ENCODE measurements around the gene DHRSX.
"Not testable (repeated sequence)": the region's sequence is repeated elsewhere in the genome, so short reads cannot be mapped to it uniquely, and the experiment has no call there.

DHRSX gene

DNA sequence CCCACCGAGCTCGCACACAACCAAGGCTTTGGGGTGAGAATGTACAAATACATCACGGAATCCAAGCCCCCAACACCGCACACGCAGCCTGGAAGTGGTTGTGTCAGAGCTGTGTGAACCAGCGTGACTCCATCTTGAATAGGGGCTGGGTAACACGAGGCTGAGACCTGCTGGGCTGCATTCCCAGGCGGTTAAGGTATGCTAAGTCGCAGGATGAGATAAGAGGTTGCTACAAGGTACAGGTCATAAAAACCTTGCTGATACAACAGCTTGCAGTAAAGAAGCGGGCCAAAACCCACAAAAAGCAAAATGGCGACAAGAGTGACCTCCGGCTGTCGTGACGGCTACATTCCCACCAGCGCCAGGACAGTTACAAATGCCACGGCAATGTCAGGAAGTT, 258.4 kb downstream of the DHRSX start:
- no peak for DNase-seq

GRCh38 chrX:2241496-2241895, 259.3 kb downstream of the DHRSX start:
- not testable (repeated sequence) for DNase-seq

DNA sequence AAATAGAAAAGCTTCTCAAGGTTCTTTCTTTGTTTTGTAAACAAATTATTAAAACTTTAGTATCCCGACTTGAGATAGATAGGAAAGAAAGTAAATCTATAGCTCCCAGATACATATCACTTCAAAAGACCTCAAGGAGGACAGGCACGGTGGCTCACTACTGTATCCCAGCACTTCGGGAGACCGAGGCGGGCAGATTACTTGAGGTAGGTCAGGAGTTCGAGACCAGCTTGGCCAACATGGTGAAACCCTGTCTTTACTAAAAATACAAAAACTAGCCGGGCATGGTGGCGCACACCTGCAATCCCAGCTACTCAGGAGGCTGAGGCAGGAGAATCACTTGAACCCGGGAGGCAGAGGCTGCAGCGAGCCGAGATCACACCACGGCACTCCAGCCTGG, 260.0 kb downstream of the DHRSX start:
- not testable (repeated sequence) for DNase-seq

GRCh38 chrX:2237976-2238375, 262.8 kb downstream of the DHRSX start:
- no peak for DNase-seq

GRCh38 chrX:2231570-2232192, 269.1 kb downstream of the DHRSX start:
- no peak for DNase-seq

DNA sequence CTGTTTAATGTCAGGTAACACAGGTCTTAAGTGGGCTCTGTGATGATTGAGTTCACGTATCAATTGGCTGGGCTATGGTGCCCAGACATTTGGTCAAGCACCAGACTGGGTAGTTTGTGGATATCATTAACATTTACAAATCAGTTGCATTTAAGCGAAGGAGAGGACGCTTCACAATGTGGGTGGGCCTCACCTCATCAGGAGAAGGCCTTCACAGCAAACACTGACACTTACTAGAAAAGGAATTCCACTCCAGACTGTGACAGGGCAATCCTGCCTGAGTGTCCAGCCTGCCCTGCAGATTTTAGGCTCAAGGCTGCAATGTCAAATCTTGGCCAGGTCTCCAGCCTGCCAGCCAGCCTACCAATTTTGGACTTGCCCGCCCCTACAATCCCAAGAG, 270.3 kb downstream of the DHRSX start:
- no peak for DNase-seq

DNA sequence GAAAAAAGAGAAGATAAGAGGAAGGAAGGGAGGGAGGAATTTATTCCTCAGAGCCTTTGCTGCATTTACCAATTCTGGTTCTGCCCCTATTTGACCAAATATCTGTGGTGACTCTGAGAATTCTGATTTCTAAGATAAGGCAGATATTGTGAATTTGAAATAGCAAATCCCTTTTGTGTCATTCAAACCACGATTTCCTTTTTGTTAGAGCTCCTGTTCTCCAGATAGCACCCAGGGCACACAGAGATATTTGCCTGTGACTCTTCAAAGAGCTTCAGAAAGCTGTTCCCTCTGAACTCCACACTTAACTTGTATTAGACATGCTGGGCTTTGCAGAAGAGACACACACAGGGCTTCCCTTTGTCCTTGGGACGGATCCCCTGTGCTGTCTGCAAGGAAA, 272.2 kb downstream of the DHRSX start:
- DNase-seq, result no peak

DNA sequence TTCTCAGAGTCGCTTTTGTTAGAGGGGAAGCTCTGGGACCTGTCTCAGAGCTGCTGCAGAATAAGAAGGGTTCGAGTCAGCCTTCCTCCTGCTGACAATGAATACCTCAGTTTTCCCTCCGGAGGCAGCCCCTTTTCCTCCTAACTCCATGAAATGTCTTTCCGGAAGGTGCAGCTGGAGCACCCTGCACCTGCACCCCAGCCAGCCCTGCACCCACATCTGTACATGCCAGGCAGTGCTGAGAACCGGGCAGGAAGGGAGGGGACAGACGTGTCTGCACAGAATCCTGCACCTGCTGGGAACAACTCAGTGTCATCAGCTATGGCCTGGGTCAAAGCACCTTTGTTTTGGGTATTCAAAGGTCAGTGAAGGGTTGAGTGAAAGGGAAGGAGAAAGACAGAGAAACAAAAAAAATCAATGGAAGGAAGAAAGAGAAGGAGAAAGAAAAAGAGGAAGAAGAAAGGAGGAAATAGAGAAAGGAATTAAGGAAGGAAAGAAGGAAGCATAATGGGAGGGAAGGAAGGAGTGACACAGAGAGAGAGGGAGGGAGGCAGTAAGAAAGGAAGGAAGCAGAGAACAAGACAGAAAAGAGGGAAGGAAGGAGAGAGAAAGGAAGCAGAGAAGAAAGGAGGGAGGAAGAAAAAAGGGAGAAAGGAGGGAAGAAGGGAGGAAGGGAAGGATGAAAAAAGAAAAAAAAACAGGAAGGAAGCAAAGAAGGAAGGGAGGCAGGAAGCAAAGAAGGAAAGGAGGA, 273.7 kb downstream of the DHRSX start:
- no peak for DNase-seq

GRCh38 chrX:2226182-2226581, 274.6 kb downstream of the DHRSX start:
- DNase-seq, result no peak

- DNase-seq, result no peak
Observed at GRCh38 chrX:2224597-2225235, 276.1 kb downstream of the DHRSX start.

DNA sequence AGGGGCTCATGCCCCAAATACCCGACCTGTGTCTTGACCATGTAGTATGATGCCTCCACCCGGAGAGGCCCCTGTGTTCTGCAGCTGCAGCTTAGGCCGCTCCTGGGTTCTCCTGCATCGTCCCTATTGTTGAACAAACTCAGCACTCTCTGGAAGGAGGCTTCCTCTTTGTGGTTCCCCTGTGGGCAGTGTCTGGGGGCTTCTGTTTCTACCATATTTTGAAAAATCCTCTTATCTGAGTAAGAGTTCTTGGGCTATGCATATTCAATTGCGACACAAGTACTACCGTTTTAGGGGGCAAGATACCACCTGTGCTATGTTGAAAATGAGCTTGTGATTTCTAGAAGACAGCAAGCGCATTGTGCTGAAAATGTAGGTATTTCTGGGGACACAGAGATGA, 276.6 kb downstream of the DHRSX start:
- DNase-seq, result no peak

DNA sequence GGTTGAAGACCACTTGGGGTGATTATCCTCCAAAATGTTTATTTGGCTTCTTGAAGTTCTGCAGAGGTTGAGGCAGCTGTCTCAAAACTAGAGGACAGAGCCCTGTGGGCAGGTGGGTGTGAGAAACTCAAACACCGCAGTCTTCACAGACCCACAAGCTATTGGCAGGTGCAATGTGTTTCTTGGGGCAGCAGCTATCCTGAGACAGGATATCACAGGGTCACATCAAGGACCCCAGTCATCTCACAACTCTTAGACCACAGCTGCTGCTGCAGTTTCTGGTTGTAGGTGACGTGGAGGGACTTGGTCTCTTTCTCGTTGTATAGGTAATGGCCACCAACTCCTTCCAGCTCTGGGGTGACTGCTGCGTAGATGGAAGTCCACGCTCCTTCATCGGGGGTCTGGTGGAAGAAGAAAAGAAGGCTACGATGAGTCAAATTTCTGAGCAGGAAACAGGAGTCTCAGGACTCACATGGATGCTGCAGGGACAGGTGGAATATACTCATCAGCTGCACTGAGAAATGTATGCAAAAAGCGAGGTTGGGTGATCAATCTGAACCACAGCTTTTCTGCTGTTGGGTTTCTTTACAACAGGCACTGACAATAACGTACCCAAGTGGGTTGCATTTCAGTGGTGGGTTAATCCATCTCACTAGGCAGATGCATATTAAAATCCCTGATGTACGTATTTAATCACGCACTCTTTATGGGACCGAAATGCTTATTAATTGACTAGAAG, 279.8 kb downstream of the DHRSX start:
- no peak for DNase-seq

DNA sequence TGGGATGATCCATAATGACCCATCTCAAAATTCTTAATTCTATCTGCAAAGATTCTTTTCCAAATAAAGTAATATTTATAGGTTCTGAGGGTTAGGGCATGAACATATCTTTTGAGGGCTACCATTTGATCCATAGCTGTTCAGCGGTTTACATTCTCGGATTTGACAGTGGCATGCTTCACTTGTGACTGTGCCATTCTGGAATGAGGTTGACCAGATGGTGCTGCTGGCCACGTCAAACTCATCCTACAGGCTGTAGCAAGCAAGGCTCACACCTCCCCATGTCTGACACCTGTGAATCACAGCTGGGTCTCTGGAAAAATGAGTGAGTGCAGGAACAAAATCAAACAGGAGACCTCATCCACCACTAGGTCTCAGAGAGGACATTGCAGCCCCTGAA, 280.5 kb downstream of the DHRSX start:
- DNase-seq, result no peak

DNA sequence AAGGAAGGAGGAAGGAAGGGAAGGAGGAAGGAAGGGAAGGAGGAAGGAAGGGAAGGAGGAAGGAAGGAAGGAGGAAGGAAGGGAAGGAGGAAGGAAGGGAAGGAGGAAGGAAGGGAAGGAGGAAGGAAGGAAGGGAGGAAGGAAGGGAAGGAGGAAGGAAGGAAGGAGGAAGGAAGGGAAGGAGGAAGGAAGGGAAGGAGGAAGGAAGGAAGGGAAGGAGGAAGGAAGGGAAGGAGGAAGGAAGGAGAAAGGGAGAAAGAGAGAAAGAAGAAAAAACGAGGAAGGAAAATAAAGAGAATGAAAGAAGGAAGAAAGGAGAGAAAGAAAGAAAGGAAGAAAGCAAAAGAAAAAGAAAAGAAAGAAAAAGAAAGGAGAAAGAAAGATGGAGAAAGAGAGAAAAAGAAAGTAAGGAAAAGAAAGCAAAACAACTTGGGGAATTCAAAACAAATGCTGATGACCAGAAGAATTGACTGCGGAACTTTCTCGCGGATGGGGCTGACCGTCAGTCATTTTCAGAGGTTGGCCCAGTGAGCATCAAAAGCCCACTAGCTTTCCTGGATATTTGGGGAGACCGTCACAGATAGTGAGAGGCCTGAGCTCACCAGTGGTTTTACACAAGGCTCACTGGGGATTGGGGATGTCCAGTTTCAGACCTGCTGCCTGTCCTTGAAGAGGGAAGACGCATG, 286.5 kb downstream of the DHRSX start:
- not testable (repeated sequence) for DNase-seq

DNA sequence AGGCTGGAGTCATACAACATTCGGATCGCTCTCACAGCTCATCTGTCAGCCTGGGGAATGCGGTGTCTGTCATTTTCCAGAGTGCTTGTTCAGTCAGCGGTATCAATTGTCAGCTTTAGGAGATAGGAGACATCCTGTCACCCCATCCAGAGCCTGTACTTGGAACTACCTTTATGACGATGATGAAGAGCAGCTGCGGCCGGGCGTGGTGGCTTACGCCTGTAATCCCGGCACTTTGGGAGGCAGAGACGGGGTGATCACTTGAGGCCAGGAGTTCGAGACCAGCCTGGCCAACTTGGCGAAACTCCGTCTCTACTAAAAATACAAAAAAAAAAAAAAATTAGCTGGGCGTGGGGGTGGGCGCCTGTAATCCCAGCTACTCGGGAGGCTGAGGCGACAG, 289.1 kb downstream of the DHRSX start:
- DNase-seq, result not testable (repeated sequence)

DNA sequence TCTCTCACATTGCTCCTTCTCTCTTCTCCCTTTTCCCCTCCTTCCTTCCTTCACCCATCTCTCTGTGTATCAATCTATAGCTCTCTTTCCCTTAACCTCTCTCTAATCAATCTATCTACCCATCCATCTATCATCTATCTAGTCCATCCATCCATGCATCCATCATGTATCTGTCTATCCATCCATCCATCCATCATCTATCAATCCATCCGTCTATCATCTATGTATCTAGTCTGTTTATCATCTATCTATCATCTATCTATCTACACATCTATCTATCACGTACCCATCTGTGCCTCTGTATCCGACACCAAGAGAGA, 307.5 kb downstream of the DHRSX start:
- no peak for DNase-seq

GRCh38 chrX:2192584-2193272, 308.0 kb downstream of the DHRSX start:
- no peak for DNase-seq

- DNase-seq, result no peak
Observed at GRCh38 chrX:2188840-2189239, 311.9 kb downstream of the DHRSX start.

DNA sequence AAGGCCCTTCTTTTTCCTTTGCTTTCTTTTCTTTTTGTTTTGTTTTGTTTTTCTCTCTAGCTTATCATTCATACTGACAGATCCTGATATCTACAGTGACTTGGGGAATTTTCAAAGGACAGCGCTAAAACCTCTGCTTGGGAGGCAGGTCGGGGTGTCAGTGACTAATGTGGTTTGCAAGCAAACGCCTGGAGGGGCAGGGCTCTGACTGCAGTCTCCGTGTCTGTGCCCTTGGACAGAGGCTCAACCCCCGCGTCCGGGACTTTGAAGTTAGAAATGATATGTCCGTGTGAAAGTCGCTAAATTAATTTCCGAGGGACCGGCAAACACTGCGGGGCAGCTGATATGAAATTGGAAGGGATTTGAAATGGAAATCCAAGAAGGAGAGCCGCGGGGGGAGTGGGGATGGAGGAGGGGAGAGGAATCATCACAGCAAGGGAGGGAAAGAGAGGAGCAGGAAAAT, 312.4 kb downstream of the DHRSX start:
- no peak for DNase-seq

- DNase-seq, result no peak
Observed at GRCh38 chrX:2187352-2188115, 313.2 kb downstream of the DHRSX start.

GRCh38 chrX:2185341-2186082, 315.3 kb downstream of the DHRSX start:
- DNase-seq, result no peak

All from NCI-H510A treated with DMSO at 0.1 percent for 48 hours (cell line).